ENCODE measurements around the gene ADRA1B.

GRCh38 chr5:160020964-160021363 is 104.7 kb downstream of the ADRA1B start:
- TF ChIP-seq POLR2A (IDR thresholded peaks at IDR 0.05) = no peak
- TF ChIP-seq CTCF (IDR thresholded peaks at IDR 0.05) = no peak
